PC-9 (cell line): ENCODE results near the gene ASB11. TPM values are rescaled to one million over a fixed set of nuclear protein-coding genes. Genes with fewer than 3 reads are reported as not detected.

Experiments used
- BruUV-seq: library from RNA; stranded (reverse); fragments of 400-500 nt; replicated peaks from 2 replicates; lab custom pipeline; 2021; lab: Mats Ljungman, UMichigan
- CTCF ChIA-PET: fragments of 300-600 bp; sonication (Branson Sonifier 250); formaldehyde crosslinking; loops from one replicate; lab custom pipeline; 2022; ENCODE audit warnings: antibody characterized with exemption; lab: Charles Lee
- POLR2A ChIA-PET: fragments of 300-600 bp; sonication (Branson Sonifier 250); formaldehyde crosslinking; loops from one replicate; lab custom pipeline; 2022; ENCODE audit warnings: antibody characterized with exemption; ENCODE audit not compliant: unreplicated experiment; lab: Charles Lee
- DNase-seq, 2 experiments: peaks; one replicate each; pipeline versions ENCODE4 v3.0.0 to v3.0.0-alpha.2; 2015 to 2022; ENCODE audit warnings: mixed read lengths in 1 of 2
- H2AFZ ChIP-seq: fragments of 200-600 bp; sonication (generic); 2 replicates; pipeline ENCODE4 v1.8.1; 2017; ENCODE audit warnings: antibody characterized with exemption
- H3F3A ChIP-seq: fragments of 200-600 bp; sonication (generic); 2 replicates; pipeline ENCODE4 v1.8.1; 2017; ENCODE audit warnings: antibody characterized with exemption, mild to moderate bottlenecking, low read depth; ENCODE audit not compliant: insufficient read depth
- H3K27ac ChIP-seq: fragments of 200-600 bp; sonication (generic); 2 replicates; pipeline ENCODE4 v1.6.1; 2016; ENCODE audit warnings: mixed run types
- H3K27me3 ChIP-seq: fragments of 200-600 bp; sonication (generic); 2 replicates; pipeline ENCODE4 v1.6.1; 2016; ENCODE audit warnings: low read depth, mixed run types; ENCODE audit not compliant: insufficient read depth
- H3K36me3 ChIP-seq: fragments of 200-600 bp; sonication (generic); 2 replicates; pipeline ENCODE4 v1.6.1; 2016; ENCODE audit warnings: low read depth, mixed run types
- H3K4me1 ChIP-seq: fragments of 200-600 bp; sonication (generic); replicated peaks from 2 replicates; pipeline ENCODE4 v1.6.1; 2016; ENCODE audit warnings: mixed run types; ENCODE audit not compliant: insufficient read depth
- H3K4me2 ChIP-seq: fragments of 200-600 bp; sonication (generic); 2 replicates; pipeline ENCODE4 v1.6.1; 2017; ENCODE audit warnings: mixed run types
- H3K4me3 ChIP-seq: fragments of 200-600 bp; sonication (generic); 2 replicates; pipeline ENCODE4 v1.6.1; 2016; ENCODE audit warnings: mixed run types
- H3K79me2 ChIP-seq: fragments of 200-600 bp; sonication (generic); 2 replicates; pipeline ENCODE4 v1.6.1; 2017; ENCODE audit warnings: low read depth, mixed run types
- H3K9me2 ChIP-seq: fragments of 200-600 bp; sonication (generic); 2 replicates; pipeline ENCODE4 v1.8.1; 2017; ENCODE audit warnings: mild to moderate bottlenecking; ENCODE audit not compliant: insufficient read depth
- H3K9me3 ChIP-seq: fragments of 200-600 bp; sonication (generic); 2 replicates; pipeline ENCODE4 v1.8.1; 2016; ENCODE audit warnings: low read depth; ENCODE audit not compliant: insufficient read depth
- H4K20me1 ChIP-seq: fragments of 200-600 bp; sonication (generic); 2 replicates; pipeline ENCODE4 v1.8.1; 2017; ENCODE audit not compliant: insufficient read depth
- CTCF ChIP-seq: fragments of 200-600 bp; sonication (generic); conservative IDR thresholded peaks from 2 replicates; pipeline ENCODE4 v1.6.1; 2017; ENCODE audit warnings: mixed run types, antibody characterized with exemption, mild to moderate bottlenecking, moderate library complexity
- EZH2 ChIP-seq: fragments of 200-600 bp; sonication (generic); IDR thresholded peaks from 2 replicates; pipeline ENCODE4 v1.8.0; 2017; ENCODE audit warnings: antibody characterized with exemption, low read depth
- intact Hi-C: fragments of 100-400 bp; cut with micrococcal nuclease; formaldehyde crosslinking; loops from one replicate; pipeline ENCODE4 v1.10.0; 2022; ENCODE audit not compliant: unreplicated experiment
- total RNA-seq: library from RNA; stranded (reverse); gene quantifications from 2 replicates; pipeline ENCODE4 v1.2.3, GENCODE V29; 2021

ASB11 gene
- total RNA-seq, 1 experiment from 2014 or later: not detected

GRCh38 chrX:15241301-15241700 is 74.1 kb downstream of the ASB11 start:
- H4K20me1 ChIP-seq: no peaks in the 10 kb centered on the region
- no peaks in the 10 kb centered on the region for H3K9me2 ChIP-seq
- TF ChIP-seq CTCF (no peak), EZH2 (no peak)
- H3K4me3 ChIP-seq: no peak overlapping the region
- ChIA-PET CTCF (no interaction called here), POLR2A (no interaction called here)
- no peaks in the 10 kb centered on the region for H3K27me3 ChIP-seq
- H2AFZ ChIP-seq: no peak overlapping the region
- H3K27ac ChIP-seq: no peak overlapping the region
- H3K4me2 ChIP-seq: no peak overlapping the region
- H3K36me3 ChIP-seq: no peaks in the 10 kb centered on the region
- intact Hi-C loops: loop anchor here (10.0 kb wide), 1 partner anchor 96 kb away; no protein-coding TSS in a partner anchor
- H3K9me3 ChIP-seq: no peaks in the 10 kb centered on the region
- H3K4me1 ChIP-seq: no peaks in the 10 kb centered on the region
- no peaks in the 10 kb centered on the region for H3F3A ChIP-seq
- no peaks in the 10 kb centered on the region for H3K79me2 ChIP-seq
- no peak for DNase-seq
- BruUV-seq: no TSS peak

- DNase-seq: no peak
- no peaks in the 10 kb centered on the region for H3K9me3 ChIP-seq
- no peaks in the 10 kb centered on the region for H3F3A ChIP-seq
- no peaks in the 10 kb centered on the region for H3K36me3 ChIP-seq
- H3K4me1 ChIP-seq: no peaks in the 10 kb centered on the region
- no peaks in the 10 kb centered on the region for H3K27me3 ChIP-seq
- H2AFZ ChIP-seq: no peak overlapping the region
- POLR2A ChIA-PET: no interaction called here
- no peak overlapping the region for H3K4me3 ChIP-seq
- no peak overlapping the region for H3K27ac ChIP-seq
- no peaks in the 10 kb centered on the region for H3K9me2 ChIP-seq
- intact Hi-C loops: loop anchor here (10.0 kb wide), 1 partner anchor 96 kb away; no protein-coding TSS in a partner anchor
- CTCF ChIA-PET: no interaction called here
- no peaks in the 10 kb centered on the region for H3K79me2 ChIP-seq
- TF ChIP-seq EZH2 (no peak), CTCF (no peak)
- no peak overlapping the region for H3K4me2 ChIP-seq
- H4K20me1 ChIP-seq: no peaks in the 10 kb centered on the region
- no TSS peak for BruUV-seq
Observed at GRCh38 chrX:15240414-15240813, 75.0 kb downstream of the ASB11 start.

- intact Hi-C loops: no loop called here
- Histone ChIP-seq H3K9me3 (no peaks in the 10 kb centered on the region), H3K4me2 (no peak overlapping the region), H3K4me1 (no peaks in the 10 kb centered on the region), H3K36me3 (no peaks in the 10 kb centered on the region), H2AFZ (no peak overlapping the region), H3K79me2 (no peaks in the 10 kb centered on the region), H3K27me3 (no peaks in the 10 kb centered on the region), H3K27ac (no peak overlapping the region), H3F3A (no peaks in the 10 kb centered on the region), H3K4me3 (no peak overlapping the region), H4K20me1 (no peaks in the 10 kb centered on the region), H3K9me2 (no peaks in the 10 kb centered on the region)
- no peak for DNase-seq
- ChIA-PET POLR2A (no interaction called here), CTCF (no interaction called here)
- TF ChIP-seq CTCF (no peak), EZH2 (no peak)
- no TSS peak for BruUV-seq
Observed at GRCh38 chrX:15236146-15236545, 79.3 kb downstream of the ASB11 start.
